Activated CD8-positive, alpha-beta memory T cell treated with anti-CD3 and anti-CD28 coated beads, Interleukin-2, amount 50 U/mL, for 1 hour (primary cell): ENCODE measurements around the gene CHMP4B.

Experiments used
- DNase-seq: peaks from one replicate; pipeline ENCODE4 v3.0.0-alpha.2; 2020; ENCODE audit errors: extremely low read depth

Gene CHMP4B

DNA sequence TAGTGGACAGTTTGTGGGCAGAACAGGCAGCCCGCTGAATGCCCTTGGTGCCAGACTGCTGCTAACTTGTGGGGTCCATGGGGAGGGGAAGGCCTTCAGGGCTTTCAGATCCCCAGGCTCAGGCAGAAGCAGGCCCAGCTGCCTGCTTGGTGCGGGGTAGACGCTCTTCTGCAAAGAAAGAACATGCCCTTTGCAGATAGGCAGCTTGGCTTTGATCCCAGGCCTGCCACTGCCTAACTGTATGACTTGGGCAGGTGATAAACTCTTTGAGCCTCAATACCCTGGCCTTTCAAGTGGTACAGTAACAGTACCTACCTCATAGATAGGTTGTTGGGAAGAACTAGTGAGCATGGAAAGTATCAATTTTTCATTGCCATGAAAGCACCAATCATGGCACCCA is 28.4 kb downstream of the CHMP4B start:
- no peak for DNase-seq

DNA sequence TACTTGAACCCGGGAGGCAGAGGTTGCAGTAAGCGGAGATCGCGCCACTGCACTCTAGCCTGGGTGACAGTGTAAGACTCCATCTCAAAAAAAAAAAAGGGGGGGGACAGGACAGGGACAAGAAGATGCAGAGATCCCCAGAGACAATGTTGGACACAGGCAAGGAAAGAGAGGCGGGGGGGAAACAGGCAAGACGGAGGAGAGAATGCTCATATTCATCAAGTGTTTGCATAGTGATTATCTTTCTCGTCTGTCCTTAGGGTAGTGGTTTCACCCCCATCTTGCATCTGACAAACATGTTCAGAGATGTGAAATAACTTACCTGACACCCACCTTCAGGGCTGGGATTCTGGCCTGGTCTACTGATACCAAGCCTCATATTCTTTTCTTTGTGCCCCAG is 29.0 kb downstream of the CHMP4B start:
- no peak for DNase-seq

DNA sequence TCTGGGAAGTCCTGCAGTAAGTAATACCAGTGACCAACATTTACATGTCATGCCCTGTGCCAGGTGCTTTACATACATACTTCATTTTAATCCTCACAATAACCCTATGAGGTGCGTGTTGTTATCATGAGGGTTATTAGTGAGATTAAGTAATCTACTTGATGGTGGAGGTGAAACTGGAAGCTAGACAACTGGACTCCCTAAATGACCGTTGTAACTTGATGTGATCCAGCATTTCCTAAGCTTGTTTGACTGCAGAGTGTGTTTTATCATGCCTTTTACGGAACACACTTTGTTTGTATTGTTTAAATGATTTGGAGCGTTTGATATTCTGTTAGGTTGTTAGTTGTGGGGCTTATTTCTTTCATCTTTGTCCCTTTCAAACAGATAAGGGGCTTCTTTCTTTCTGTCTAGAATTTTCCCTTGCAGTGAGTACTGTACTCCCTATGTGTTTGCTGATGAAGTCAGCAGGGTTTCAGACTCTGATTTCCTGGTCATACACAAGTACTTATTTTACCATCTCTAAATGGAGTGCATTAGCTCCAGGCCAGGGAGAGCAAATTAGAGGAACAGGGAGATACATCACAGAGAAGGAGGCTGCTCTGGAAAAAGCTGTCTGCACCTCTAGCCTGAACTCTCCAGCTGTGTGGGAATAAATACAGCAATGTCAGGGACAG is 29.7 kb downstream of the CHMP4B start:
- no peak for DNase-seq

DNA sequence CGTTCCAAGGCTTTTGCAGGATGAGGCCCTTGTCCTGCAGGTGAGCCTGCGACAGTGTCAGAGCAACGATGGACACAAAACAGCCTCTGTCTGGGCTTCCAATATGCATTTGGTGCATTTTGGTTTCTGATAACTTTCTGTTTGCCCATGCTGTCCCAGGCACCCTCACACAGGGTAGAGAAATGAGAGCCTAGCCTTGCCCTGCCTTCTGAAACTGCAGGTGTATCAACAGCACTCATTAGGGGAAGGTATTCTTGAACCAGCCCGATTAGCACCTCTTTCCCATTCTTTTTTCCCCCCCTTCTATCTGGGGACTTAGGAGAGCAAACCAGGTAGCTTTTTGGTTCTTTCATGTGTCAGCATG is 30.3 kb downstream of the CHMP4B start:
- DNase-seq = no peak

DNA sequence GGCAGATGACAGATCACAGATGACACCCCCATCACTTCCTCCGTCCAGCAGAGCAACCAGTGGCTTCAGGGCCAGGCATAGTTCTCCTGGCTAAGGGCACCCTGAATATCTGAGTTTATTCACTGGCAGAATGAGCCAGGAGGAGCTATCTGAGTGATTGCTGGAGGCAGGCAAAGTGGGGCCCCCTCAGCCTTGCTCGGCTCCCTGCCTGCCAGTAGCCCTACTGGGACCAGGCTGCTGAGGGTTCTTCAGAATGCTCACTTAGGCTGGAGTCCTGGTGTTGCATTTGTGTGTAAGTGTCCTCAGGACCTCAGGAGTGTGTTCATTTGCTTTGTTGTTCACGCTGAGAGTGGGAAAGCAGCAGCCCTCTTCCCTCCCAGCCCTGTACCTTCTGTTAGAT is 31.2 kb downstream of the CHMP4B start:
- no peak for DNase-seq

DNA sequence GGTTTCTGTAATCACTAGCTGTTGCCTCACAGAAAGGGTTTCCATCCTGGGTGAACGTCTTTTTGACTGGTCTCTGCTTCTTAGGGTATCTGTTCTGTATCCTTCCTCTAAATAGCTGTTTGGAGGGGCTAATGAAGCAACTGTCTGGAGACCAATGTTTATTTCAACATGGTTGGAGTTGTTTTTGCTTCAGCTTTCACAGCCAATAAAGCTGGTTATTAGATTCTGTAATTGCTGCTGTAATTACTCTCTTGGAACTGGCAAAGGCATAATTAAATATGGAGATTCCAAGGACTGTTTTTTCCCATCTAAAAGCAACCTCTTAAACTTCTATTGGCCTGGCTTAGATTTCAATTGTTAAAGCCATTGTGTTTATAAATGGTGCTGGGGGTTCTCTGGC is 31.9 kb downstream of the CHMP4B start:
- DNase-seq = no peak

DNA sequence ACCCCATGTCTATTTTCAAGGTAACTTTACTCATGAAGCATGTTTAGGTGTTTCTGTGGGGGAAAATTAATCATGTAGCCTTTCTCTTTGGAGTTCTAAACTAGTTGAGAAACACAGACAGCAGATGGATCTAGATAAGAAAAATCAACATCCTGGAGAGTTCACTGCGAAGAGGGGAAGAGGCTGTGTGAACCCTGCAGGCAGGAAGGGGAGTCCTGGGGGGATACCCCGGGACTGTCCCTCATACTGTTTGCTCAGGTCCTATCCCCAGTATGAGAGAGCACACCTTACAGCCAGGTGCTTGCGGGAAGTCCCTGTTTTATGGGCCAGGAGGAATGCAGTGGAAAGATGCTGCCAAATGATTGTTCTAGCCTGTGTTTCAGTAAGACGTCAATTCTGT is 32.7 kb downstream of the CHMP4B start:
- no peak for DNase-seq

DNA sequence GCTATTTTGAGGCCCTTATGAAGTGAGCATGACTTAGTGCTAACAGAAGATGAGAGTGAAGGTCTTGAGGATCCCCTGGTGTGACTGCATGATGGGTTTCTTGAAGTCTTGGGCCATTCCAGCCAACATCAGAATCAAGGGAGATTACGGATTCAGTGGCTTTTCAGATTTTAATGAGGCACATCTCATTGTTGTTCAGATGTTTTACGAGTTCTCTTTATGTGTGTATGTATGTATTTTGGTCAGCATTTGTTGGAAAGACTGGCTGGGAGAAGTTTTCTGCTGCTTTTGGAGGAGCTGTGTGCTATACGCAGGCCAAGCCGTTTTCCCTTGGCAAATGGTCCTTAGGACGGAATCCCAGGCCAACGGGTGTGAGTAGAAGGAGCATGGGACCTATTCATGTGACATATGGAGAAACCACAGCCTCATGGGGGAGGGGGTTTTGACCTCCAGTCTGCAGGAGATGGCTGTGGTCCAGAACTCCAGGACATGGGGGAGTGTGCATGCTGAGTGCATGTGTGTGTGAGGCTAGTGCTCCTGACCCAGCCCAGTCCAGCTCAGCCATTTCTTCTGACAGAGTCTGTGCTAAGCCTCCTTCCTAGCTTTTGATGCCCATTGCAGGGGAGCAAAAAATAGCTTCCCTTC is 35.3 kb downstream of the CHMP4B start:
- DNase-seq = no peak

DNA sequence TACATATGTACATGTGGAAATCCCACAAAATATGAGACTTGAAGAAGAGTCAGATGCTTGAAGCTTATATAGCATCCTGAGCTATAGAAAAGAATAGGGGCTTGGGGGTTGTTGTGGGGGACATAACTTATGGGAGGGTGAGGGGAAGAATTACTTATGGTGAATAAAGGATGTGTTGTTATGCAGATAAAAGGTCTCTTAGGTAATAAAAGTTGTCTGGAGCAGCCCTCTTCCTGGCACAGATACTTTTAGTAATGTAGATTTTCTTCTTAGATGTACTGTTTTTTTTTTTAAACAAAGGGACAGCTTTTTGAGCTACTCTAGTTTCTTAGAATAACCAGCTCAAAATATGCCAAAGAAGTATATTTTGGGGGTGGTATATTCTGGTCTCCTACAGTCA is 35.9 kb downstream of the CHMP4B start:
- DNase-seq = no peak

DNA sequence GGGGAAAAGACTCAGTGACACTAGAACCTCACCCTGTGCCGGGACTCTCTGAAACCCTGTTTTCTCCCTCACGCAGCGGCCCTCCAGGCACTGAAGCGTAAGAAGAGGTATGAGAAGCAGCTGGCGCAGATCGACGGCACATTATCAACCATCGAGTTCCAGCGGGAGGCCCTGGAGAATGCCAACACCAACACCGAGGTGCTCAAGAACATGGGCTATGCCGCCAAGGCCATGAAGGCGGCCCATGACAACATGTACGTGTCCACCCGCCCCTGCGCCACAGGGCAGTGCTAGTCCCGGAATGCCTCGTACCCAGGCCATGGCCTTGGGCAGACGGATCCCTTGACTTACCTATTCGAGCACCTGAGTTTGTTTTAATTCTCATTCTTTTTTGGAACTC is 37.2 kb downstream of the CHMP4B start:
- DNase-seq = no peak

DNA sequence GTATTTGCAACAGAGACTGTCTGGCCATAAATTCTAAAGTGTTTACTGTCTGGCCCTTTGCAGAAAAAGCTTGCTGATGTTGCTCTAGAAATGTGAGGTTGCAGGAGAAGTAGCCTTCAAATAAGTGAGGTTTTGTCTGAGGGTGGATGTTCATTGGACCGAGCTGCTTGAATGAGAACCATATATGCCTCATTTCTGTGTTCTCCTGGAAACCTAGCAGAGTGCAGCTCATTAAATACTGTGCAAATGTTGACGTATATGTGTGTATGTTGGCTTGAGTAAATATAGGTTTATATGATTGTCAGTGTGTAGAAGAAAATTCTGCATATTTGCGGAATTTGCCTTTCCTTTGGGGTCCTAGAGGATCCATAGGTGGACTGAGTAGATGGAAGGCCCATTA is 39.0 kb downstream of the CHMP4B start:
- no peak for DNase-seq

DNA sequence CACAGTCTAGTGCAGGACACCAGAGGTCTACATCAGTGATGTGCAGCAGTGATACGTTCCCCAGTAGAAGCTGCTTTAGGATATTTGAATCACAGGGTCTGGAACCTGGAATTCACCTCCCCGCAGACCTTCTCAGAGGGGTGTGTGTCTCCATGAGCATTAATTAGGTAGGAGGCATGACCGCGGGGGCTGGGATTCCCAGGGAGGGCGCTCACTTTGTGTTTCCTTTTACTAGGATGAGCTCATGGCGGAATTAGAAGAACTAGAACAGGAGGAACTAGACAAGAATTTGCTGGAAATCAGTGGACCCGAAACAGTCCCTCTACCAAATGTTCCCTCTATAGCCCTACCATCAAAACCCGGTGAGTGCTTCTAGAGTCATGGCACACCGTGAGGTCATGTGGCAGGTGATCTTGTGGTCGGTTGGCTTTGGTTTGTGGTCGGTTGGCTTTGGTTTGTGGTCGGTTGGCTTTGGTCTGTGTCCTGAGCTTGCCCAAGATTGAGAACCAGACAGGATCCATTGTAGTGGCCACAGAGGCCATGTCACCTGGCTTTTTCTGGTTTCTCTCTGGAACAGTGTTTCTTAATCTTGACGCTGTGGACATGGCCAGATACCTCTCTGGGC is 40.8 kb downstream of the CHMP4B start:
- no peak for DNase-seq

DNA sequence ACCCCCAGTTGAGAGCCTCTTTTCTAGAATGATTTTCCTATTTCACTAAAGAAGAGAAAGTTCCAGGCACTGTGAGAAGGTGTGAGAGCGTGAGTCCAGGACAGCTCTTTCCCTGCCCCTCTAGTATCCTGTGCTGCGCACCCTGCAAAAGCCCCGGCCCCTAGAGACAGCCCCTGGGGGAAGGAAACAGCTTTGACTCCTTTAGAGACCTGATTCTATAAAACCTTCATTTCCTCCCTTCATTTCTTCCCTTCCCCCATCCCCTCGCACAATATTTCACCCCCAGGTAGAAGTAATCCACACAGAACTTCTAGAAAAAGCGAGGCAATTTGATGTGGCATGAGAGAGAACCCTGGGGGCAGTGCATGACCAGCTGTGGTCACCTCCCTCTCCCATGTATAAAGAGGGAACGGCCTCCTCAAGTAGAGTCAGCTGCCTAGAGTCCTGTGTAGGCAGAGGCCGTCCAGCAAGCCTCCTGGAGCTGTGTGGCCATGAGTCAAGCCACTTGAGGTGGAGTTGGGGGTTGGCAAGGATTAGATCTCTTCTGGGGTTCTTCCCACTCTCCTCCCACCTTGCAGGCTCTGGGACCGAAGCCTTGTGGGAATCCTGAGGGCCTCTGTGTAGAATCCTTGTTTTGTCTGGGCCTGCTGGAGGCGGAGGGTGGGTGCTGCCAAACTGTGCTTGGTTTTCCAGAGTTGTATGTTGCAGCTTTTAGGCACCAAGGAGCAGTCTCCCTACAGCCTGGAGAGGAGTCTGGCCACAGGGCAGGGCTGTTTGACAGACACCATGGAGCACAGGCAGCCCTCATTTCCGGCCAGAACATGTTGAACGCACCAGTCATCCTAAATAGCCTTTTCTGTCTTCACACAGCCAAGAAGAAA is 41.7 kb downstream of the CHMP4B start:
- no peak for DNase-seq

DNA sequence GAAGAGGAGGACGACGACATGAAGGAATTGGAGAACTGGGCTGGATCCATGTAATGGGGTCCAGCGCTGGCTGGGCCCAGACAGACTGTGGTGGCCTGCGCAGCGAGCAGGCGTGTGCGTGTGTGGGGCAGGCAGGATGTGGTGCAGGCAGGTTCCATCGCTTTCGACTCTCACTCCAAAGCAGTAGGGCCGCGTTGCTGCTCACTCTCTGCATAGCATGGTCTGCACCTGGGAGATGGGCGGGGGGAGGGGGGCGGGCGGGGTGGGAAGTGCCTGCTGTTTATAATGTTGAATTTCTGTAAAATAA is 42.3 kb downstream of the CHMP4B start:
- no peak for DNase-seq

DNA sequence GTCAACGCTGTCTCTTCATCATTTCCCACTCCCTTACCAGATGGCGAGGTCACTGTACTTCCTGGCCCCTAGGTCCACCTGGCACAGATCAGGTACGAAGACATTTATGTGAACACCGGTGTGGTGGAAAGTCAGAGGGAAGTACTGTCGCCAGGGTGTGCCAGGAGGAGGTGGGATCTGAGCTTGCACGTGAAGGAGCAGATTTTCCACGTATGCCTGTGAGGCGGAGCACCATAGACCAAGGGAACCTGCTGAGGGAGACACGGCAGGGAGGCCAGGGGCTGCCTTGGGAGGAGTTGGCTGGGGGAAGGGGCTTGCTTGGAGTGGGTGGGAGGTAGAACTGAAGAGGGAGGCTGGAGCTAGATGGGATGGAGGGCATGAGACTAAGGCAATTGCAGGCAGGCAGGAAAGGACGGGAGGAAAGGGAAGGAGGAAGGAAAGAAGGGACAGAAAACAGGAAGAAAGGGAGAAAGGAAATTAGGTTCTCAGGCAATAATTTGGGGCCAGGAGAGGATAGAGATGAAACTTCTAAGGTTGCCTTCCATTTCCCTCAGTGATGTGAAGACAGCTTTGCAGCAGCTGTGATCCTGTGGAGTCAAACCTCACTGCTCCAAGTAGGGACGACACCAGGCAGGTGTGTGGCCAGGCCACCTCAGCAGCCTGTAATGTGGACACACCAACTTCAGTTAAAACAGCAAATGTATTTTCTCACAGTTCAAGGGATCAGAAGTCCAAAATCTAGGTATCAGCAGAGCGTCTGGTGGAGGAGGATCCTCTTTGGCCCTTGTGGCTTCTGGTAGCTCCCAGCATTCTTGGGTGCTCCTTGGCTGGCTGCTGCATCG is 46.8 kb downstream of the CHMP4B start:
- DNase-seq = no peak

DNA sequence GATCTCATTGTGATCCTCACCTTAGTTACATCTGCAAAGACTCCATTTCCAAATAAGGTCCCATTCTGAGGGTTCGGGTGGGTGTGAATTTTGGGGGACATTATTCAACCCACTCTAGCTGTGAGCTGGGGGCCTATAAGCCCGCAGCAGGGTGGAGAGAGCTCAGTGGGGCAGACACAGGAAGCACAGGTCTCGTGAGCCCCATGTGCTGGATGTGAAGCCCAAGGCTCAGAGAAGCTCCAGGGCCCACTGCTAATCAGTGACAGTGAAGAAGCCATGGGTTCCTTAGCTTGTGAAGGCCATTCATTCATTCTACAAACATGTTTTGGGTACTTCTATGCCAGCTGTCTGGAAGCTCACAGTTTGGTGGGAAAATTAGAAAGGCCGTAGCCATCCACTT is 47.5 kb downstream of the CHMP4B start:
- no peak for DNase-seq

DNA sequence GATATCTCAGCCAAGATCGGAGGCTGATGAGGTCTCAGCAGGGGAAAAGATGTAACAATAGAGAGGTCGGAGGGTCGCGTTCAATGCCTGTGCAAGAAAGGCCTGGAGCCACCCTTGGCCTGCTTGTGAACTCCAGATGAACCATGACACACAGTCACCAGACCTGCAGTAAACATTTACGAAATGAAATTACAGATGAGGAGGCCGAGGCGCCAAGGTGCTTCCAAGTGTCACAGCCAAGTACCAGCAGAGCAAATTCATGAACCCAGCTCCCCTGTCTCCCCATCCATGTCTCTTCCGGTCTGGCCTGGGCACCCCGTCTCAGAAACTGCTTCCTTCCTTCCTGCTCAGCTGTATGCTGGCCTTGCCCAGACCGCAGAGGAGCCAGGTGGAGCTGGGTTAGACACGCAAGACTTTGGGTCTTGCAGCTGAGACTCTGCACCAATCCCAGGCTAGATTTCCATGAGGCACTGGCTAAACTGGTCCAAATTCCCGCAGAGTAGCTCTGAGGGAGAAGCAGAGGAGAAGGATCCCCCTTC is 48.1 kb downstream of the CHMP4B start:
- DNase-seq = no peak

DNA sequence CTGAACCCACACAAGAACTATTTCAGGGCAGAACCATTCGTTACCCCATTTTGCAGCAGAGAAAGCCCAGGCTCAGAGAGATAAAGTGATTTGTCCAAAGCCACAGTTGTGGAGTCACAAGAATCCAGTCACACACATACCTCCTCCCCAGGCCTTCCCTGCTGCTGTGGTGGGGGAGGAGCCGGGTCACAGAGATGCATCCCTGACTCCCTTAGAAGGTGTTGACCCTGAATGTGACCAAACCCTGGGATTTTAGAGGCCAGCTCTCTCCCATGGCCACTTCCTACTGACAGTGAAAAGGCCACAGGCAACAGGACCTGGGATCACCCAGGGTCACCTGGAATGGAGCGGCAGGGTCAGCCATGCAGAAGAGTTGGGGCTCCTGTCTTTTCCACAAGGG is 48.6 kb downstream of the CHMP4B start:
- no peak for DNase-seq

DNA sequence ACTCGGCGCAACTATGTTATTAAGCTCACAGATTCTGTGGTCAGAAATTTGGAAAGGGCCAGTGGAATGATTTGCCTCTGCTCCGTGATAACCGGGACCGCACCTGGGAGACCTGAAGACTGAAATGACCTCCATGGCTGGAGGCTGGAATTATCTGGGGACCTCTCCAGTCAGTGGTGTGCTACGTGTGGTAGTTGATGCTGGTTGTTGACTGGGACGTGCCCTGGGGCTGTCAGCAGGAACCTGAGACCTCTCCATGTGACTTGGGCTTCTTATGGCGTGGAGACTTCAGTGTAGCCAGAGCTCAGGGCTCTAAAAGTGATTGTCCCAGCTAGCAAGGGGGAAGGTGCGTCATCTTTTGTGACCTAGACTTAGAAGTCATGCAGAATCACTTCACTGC is 50.3 kb downstream of the CHMP4B start:
- DNase-seq = no peak

DNA sequence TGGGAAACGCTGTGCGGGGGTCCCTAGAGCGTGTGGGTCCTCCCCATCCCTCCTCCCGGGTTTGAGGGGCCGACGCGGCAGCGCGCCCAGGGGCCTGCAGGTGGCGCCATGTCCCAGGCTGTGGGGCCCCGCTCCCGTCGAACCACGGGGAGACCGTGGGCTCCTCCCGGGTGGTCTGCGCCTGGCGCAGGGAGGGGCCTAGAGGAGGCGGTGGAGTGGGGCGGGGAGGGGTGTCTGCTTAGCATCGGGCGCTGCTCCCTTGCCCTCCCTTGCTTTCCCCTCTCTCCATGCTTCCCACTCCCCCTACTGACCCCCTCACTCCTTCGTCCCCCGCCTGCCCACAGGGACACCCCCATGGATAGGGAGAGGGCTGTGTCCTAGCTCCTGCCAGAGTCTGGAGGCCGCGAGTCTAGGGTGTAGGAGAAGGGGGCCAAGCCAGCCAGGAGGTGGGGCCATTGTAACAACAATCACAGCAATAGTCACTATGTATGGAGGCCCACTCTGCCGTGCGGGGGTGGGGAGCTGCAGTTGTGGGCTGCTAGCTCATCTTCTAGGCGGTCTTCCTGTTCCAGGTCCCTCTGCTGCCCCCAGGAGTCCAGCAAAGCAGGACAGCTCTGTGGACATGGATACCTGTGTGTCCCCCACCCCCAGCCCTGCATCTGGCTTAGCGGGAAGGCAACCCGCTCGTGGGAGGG is 51.7 kb downstream of the CHMP4B start:
- DNase-seq = no peak
